GM18867 (cell line): ENCODE measurements around the gene SSRP1.
"Not testable (repeated sequence)": the region's sequence is repeated elsewhere in the genome, so short reads cannot be mapped to it uniquely, and the experiment has no call there.

Source experiments
- ATAC-seq: cut with Tn5 transposase; IDR thresholded peaks from one replicate; pipeline ENCODE4 v1.9.1; 2021; ENCODE audit warnings: mild to moderate bottlenecking, moderate library complexity; ENCODE audit not compliant: unreplicated experiment

SSRP1 gene

DNA sequence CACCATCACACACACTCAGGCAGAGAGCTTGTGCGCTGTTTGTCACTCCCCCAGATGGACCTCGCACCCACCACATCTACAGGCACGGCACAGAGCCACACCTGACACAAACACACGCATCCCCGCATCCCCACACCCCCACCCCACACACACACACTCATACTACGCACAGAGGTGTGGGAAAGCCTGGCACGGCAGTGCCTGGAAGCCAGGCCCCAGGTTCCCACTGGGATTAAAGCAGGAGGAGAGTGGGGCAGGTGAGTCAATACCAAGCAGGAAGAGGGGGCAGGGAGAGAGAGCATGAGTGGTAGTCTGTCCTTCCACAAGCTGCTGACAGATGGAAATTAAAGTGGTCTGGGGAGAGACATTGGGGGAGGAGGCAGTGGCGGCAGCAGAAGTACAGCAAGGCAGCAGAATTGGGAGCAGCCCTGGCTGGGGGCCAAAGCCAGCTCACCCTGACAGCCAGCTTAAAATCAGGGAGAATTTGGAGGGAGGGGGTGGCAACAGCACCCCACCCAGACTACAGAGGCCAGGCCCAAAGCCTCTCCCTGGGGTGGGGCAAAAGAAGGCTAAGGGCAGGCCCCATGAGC, 31.6 kb downstream of the SSRP1 start:
- no peak for ATAC-seq

DNA sequence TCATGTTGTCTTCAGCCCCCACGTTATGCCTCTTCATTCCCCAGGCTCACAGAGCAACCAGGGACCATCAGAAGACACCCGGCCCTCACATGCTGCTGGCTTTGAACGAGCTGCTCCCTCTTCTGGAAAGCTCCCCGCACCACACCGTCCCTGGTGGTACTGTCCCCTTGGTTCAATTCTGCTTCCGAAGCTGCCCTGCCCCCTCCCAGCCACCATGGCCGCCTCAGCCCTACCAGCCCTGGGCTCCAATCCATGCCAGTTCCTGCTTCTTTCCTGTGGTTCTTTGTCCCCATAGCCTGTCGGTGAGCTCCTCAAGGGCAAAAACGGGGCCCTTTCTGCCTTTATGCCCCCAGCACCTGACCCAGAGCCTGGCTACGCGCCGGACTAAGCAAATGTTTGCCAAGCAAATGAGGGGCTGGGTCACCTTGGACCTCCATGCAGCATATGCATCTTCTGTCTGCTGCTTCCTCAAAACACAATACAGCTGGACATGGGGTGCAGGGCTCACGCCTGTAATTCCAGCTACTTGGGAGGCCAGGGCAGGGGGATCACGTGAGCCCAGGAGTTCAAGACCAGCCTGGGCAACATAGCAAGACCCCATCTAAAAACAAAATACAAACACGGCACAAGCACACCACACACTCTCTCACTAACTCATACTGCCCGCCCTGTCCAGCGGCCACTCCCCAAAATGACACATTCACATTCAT, 32.3 kb downstream of the SSRP1 start:
- no peak for ATAC-seq

DNA sequence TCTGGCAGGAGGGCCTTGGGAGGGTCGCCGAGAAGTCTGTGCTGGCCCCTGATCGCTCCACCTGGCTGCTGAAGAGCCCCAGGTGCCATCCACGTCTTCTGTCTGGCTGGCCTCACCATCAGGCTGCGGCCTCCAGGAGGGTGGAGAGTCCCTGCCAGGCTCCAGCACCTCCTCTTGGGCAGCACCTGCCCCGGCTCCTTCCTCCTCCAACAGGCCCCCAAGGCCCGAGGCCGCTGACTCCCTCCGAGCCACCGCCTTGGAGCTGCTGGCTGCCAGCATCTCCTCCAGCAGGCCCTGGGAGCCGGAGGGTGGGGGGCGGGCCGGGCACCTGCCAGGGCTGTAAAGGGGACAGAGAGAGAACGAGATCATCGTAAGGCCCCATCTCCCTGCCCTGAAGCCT, 33.2 kb downstream of the SSRP1 start:
- ATAC-seq, result no peak

DNA sequence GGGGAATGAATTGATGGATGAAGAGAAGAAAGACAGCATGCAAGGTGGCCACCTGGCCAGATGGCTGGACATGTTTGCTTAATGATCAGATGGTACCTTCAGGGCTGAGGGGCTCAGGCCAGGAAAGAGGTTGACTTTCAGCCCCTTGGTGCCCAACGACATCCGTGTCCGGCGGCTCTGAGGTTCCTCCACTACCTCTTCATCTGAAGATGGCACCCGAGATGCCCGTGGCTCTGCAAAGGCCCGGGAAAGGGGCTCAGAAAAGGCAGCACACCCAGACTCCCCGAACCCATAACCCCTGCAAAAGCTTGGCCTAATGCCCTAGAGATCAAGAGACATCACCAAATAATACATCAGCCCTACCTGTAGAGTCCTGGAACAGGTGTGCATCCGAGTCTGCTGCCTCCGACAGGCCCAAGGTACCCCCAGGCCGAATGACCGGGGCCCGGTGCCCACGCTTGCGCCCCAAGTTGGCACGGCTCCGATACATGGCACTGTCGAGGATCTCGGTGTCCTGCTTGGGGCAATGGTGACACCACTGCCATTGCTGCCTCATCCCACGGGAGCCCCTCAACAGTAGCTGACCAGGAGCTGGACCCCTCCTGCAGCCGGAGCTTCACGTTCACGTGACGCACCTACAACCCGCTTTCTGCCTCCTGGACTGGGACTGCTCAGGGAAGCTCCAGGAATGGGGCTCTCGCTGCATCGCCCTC, 33.8 kb downstream of the SSRP1 start:
- ATAC-seq, result no peak

DNA sequence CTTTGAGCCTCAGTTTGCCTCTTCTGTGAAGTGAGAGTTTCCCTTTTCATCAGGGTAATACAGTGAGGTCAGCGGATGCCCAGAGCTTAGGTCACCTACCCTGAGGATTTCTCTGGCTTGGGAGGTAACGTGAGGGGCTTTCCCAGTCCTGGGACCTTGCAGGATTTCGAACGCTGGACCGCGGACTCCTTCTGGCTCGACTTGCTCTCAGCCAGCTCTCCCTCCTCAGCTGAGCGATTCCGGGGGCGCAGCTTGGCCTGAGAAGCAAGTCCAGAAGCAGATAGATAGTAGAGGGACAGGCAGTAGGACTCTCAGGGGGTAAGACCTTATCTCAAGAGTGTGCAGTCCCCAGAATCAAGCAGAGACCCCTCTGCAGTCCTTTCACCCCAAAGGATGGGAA, 34.9 kb downstream of the SSRP1 start:
- ATAC-seq, result no peak

DNA sequence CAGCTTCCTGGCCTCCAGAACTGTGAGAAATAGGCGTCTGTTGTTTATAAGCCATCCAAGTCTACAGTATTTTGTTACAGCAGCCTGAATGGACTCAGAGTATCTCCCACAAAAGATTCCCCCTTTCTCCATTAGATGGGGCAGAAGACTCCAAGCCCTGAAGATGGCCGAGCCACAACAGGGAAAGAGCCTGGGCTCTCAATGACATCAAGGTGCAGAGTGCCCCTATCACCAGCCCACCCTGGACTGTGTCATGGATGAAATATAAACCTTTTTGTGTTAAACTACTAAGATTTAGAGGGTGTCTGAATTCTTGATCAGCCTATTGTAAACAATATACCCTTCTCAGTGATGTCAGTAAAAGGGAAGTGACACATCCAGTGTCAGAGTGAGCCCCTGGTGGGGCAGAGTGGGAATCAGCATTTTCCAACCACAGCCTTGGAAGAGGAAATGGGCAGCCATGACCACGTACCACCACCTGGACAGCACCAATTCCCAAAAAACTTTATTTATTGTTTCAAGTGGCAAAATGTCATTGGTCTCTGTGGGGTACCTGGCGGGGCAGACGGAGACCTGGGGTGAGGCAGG, 36.4 kb downstream of the SSRP1 start:
- no peak for ATAC-seq

DNA sequence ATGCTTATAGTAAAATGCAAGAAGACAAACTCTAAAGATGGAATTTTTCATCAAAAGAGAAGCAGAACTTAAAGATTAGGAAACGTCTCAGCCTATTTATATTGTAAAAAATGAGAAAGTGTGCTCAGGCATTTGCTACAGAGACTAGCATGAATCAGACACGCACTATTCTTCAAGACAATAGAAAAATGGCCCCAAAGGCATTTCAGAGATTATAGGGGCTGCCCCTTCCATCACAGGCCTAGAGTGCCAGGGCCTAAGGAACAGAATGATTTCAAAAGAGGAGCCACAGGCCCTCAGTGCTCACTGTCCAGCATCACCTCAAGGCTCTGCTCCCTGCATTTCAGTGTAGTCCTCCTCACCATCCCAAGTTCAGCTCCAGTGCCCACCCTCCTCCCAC, 38.5 kb downstream of the SSRP1 start:
- ATAC-seq, result no peak

DNA sequence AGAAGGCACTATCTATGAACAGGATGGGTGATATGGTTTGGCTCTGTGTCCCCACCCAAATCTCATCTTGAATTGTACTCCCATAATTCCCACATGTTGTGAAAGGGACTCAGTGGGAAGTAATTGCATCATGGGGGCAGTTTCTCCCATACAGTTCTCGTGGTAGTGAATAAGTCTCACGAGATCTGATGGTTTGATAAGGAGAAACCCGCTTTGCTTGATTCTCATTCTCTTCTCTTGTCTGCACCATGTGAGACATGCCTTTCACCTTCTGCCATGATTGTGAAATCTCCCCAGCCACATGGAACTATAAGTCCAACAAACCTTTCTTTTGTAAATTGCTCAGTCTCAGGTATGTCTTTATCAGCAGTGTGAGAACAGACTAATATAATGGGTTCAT, 39.5 kb downstream of the SSRP1 start:
- ATAC-seq, result not testable (repeated sequence)

DNA sequence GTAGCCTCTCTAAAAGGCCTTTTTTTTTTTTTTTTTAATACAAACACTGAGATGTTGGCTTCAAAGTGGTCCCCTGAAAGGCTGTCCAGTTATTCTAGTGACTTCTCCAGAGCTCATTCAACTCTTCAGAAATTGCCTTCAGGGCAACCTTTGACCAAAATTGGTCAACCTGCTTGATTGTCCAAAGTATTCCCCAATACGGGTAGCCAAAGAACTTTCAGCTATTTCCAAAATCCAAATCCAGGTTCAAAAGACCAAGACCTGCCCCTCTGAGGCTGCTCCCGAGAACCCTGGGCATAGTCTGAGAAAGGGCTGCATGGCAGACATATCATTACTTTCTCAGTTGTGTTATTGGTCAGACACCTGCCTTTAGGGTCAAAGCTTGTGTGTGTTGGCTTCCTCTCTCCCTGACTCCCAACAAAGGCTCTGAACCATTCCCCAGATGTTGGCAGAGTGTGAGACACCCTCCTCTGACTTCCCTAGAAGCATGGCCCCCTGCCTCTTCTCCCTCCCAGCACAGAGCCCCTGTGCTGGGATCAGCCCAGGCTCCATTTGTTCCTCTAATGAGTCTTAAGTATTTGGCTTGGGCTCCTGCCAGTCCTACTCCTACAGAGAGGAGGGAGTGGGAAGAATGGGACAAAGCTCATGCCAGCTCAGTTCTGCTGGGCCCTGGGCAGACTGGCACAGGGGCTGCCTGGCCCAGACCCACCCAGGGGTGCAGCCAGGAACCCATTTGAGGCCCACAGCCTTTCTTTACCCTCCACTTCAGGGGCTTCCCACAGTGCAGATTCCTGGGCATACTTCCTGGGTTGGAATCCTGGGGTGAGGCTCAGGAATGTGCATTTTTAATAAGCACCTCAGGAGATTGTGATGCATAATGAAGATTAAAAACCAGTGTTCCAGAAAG, 41.2 kb downstream of the SSRP1 start:
- no peak for ATAC-seq

DNA sequence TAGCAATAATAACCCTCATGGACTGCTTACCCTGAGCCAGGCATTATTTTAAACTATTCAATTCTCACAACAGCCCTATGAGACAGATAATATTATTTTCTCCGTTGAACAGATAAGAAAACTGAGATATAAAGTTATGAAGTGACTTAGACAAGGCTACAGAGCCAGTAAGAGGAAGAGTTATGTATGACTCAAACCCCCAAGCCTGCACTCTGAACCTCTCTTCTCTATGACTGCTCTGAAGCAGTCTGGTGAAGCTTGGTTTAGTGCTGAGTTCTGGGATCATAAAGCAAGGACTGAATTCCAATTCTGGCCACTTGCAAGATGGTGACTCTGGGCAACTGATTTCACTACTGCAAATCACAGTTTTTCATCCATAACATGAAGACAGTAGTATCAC, 45.4 kb downstream of the SSRP1 start:
- ATAC-seq, result no peak

DNA sequence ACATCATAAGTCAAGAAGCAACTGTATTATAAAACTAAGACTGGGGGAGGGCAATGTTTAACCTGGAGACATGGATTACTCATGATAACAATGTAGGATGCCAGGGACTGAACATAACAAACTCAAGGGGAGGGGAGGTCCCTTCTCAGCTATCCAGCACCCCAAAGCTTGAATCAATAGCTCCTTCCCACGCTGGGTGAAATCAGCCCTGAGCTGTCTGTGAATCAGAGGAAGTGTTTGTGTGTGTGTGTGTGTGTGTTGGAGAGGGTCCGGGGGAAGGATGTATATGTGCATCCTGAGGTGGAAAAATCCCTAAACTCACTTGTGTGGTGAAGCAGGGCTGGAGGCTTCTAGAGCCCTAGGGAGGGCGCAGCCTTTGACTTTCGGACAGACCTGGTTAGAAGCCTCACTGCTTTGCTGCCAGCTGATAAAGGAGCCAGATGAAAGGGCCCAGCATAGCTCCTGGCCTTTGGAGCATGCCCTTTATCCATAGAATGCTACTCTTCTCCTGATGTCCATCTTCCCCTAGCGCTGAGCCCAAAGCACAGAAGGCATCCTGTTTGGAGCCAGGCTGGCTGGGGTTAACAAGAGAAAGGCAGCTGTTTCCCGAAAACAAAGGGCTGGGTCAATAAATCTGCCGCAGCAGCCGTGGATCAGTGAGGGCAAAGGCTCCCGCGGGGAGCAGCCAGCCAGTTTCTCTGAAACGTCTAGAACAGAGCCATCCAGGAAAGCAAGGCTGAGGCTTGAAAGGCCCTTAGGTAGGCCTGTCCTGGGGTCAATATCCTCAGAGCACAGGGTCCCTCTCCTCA, 46.7 kb downstream of the SSRP1 start:
- no peak for ATAC-seq

DNA sequence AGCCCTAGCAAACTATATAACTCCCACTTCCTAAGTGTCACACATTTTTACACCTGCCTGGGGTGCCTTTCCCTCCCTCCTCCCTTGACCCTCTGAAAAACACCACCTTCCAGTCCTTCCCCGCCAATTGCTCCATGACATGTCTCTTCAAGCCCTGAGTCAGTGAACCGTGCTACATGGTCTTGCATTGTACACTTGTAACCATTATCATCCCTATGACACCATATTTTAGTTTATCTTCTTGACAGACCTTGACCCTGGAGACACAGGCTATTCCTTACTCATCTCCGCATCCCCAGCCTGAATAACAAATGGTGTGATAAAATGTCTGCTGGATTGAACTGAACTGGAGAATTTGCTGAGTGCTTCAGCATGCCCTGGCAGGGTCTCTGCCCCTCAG, 47.8 kb downstream of the SSRP1 start:
- no peak for ATAC-seq

DNA sequence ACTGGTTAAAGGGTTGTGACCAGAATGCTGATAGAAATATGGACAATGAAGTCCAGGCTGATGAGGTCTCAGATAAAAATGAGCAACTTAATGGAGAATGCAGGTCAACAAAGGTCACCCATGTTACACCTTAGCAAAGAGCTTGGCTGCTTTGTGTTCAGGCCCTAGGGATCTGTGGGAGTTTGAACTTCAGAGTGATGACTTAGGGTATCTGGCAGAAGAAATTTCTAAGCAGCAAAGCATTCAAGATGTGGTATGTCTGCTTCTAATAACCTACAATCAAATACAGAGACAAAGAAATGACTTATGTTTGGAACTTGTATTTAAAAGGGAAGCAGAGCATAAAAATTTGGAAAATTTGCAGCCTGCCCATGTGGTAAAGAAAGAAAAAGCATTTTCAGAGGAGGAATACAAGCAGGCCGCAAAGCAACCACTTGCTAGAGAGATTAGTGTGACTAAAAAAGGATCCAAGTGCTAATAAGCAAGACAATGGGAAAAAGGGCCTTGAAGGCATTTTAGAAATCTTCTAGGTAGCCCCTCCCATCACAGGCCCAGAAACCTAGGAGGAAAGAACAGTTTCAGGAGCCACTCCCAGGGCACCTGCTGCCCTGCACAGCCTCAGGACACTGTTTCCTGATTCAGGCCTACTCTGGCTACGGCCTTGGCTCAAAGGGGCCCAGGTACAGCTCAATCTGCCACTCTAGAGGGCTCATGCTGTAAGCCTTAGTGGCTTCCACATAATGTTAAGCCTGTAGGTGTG, 52.3 kb downstream of the SSRP1 start:
- ATAC-seq, result no peak

DNA sequence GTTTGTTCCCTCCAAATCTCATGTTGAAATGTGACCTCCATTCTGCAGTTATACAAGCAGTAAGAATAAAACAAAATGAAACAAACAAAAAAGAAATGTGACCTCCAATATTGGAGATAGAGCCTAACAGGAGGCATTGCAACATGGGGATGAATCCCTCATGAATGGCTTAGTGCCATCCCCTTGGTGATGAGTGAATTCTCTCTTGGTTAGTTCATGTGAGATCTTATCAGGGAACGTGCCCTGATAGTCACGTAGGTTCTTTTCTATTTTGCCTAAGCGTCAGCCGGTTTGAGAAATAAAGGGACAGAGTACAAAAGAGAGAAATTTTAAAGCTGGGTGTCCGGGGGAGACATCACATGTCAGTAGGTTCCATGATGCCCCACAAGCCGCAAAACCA, 54.1 kb downstream of the SSRP1 start:
- not testable (repeated sequence) for ATAC-seq

DNA sequence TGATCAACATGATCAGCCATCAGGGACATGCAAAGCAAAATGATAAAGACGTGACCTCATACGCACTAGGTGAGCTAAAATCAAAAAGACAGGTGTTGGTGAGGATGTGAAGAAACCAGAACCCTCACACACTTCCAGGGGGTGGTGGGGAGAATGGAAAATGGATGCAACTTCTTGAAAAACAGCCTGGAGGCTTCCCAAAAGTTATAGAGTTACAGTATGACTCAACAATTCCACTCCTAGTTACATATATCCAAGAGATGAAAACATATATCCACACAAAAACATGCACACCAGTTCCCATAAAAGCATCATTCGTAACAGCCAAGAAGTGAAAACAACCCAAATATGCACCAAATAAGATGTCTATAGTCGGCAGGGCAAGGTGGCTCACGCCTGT, 56.6 kb downstream of the SSRP1 start:
- no peak for ATAC-seq

DNA sequence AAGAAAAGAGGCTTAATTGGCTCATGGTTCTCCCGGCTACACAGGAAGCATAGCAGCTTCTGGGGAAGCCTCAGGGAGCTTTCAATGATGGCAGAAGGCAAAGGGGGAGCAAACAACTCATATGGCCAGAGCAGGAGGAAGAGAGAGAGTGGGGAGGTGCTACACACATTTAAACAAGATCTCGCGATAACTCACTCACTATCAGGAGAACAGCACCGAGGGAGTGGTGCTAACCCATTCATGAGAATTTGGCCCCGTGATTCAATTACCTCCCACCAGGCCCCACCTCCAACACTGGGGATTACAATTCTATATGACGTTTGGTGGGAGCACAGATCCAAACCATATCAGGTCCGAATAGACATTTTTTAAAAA, 57.0 kb downstream of the SSRP1 start:
- ATAC-seq, result no peak

DNA sequence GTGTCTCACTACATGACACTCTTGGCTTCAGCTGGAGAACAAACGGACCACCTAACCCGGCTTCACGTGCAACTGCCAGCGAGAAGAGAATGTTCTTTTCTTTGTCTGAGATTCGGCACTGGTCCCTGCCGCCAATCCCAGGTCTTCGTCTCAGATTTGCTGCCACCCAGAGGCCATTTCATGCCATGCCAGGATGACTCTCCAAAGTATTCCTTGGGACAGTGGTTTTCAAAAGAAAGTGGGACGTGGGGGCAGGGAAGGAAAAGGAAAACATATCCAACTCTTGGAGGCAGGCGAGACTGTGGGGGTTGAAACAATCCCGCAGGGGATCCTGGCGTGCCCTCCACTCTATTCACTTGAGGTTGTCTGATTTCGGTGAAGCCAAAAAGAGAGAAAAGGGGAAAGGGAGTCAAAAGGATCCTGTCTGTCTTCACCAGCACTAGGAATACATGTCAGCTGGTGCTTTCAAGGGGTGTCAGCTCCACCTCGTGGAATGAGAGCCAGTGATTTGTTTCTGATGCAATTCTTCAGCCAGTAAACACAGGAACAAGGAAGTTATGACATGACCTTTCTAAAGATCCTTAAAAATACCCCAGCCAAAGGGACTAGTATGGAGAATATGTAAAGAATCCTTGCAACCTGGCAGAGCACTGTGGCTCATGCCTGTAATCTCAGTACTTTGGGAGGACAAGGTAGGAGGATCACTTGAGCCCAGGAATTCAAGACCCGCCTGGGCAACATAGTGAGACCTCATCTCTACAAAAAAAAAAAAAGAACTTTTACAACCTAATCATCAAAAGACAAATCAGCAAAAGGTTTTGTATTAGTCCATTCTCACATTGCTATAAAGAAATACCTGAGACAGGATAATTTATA, 57.6 kb downstream of the SSRP1 start:
- ATAC-seq, result peak; percentile 91

DNA sequence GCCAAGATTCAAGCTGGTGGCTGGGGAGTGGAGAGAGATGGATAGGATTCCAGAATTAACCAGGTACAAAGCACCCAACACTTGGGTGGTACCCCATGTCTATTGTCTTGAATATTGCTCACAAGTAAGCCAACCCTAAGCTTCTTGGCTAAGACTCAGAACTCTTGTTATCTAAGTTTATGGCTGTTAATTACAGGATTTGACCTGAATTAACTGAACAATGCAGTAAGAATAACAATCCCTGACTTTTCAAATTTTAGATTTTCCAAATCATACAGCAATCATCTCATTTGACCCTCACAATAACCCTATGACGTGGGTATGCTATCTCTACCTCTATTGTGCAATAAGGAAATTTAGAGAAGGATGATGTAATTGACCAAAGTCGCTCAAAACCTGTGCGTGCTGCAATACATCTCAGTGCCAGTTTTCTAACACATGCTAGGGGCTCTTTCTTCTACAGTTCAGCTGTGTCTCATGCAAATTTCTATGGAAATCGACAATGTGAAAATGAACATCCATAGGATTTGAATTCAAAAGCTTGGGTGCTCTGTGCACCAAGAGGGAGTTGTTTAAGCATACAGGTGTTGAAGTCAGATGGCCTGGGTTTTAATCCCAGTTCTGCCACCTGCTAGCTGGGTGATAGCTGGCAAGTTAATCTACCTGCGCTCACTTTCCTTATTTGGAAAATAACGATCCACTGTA, 58.6 kb downstream of the SSRP1 start:
- no peak for ATAC-seq
